ENCODE results near the gene PRKAB1.

- TF ChIP-seq CTCF (IDR thresholded peaks at IDR 0.05) (no peak), POLR2A (IDR thresholded peaks at IDR 0.05) (no peak)
Observed at GRCh38 chr12:119679081-119679480, 11.1 kb downstream of the PRKAB1 start.

All from Peyer's patch (tissue), 4 donors.